ENCODE measurements around the gene PEX1. TPM values are rescaled to one million over a fixed set of nuclear protein-coding genes. Genes with fewer than 3 reads are reported as not detected.
A peak's percentile ranks its signal among the peaks of the same experiment; 100 is the strongest.

Gene PEX1
- 10 to 100 TPM; 12.9 to 19.5 (median 14.1) TPM for total RNA-seq

DNA sequence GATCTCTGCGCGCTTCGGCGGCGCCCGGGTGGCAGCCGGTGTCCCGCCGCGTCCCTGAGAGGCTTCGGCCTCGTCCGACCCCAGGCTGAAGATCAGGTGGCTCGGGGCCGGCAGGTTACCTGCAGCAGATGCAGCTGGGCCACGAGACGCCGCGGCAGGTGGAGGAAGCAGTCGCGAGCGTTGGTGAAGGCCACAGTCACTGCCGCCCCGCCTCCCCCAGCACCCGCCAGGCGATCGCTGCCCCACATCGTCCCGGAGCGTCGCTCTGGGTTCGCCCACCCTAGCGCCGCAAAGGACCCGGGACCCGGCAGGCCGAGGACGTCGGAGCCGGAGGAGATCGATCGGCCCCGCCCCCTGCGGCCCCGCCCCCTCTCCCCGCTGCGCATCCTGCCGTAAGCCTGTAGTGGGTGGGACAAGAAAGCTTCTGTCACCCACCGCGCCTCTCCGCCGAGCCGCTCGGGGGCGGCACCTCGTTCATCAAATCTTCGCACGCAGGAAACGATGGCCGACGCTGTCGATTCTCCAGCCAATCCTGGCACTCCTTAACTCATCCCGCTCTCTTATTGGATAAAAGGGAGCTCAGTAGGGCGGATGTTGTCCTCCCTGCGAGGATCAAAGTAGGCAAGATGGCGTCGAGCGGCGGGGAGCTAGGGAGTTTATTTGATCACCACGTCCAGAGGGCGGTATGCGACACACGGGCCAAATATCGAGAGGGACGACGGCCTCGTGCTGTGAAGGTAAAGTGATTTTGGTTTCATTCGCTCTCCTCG lies at the start of gene PEX1, which contains the start of gene RBM48:
Gene PEX1, minus strand, starts transcription at position 333 of the 770 bp plus-strand sequence. Its CDS starts 85 bp downstream, at position 248.
Gene RBM48, plus strand, starts transcription at position 608 of the 770 bp plus-strand sequence. Its CDS starts 19 bp downstream, at position 627.
- no peaks in the 10 kb centered on the region for H3K9me3 ChIP-seq
- H3K4me3 ChIP-seq: peak within 1 kb of the TSS; percentile 87 to 98 (median 92)
- whole genome bisulfite sequencing: under 1% methylated on average over 33 of the region's 79 CpGs
- no peaks in the 10 kb centered on the region for H3K27me3 ChIP-seq
- H3K27ac ChIP-seq (replicated peaks in 1 of 4): peak within 1 kb of the TSS; percentile 88 to 93 (median 90)
- no peak for TF ChIP-seq POLR2A (IDR thresholded peaks at IDR 0.05; ENCODE audit: low read depth)
- TF ChIP-seq, protein P1, sequence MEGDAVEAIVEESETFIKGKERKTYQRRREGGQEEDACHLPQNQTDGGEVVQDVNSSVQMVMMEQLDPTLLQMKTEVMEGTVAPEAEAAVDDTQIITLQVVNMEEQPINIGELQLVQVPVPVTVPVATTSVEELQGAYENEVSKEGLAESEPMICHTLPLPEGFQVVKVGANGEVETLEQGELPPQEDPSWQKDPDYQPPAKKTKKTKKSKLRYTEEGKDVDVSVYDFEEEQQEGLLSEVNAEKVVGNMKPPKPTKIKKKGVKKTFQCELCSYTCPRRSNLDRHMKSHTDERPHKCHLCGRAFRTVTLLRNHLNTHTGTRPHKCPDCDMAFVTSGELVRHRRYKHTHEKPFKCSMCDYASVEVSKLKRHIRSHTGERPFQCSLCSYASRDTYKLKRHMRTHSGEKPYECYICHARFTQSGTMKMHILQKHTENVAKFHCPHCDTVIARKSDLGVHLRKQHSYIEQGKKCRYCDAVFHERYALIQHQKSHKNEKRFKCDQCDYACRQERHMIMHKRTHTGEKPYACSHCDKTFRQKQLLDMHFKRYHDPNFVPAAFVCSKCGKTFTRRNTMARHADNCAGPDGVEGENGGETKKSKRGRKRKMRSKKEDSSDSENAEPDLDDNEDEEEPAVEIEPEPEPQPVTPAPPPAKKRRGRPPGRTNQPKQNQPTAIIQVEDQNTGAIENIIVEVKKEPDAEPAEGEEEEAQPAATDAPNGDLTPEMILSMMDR (IDR thresholded peaks at IDR 0.05): peak; percentile 39 to 69 (median 67)
- TF ChIP-seq POLR2AphosphoS5 (IDR thresholded peaks at IDR 0.05): peak; percentile 84 to 89
- TF ChIP-seq EP300 (IDR thresholded peaks at IDR 0.05): no peak
- peaks cover 13 to 38% (median 22%) of the 10 kb centered on the region in 4 donors for H3K36me3 ChIP-seq
- intact Hi-C loops (cut with DNase I): no loop called here
- DNase-seq (ENCODE audit: extremely low spot score): peak; percentile 99
- peaks cover 21 to 33% (median 32%) of the 10 kb centered on the region in 4 donors for H3K4me1 ChIP-seq

GRCh38 chr7:92576296-92576695 lies 48.0 kb upstream of the PEX1 start:
- peaks cover 66 to 95% (median 82%) of the 10 kb centered on the region in 4 donors for H3K36me3 ChIP-seq

GRCh38 chr7:92569137-92569536 lies 40.8 kb upstream of the PEX1 start:
- Histone ChIP-seq H3K4me1 (no peaks in the 10 kb centered on the region), H3K4me3 (no peak overlapping the region), H3K27ac (replicated peaks in 1 of 4) (no peak overlapping the region), H3K36me3 (peaks cover 39 to 95% (median 74%) of the 10 kb centered on the region in 4 donors), H3K9me3 (no peaks in the 10 kb centered on the region), H3K27me3 (no peaks in the 10 kb centered on the region)
- 89% methylated on average over 4 of the region's 4 CpGs for WGBS
- intact Hi-C loops (cut with DNase I): no loop called here
- no peak for DNase-seq (ENCODE audit: extremely low spot score)
- TF ChIP-seq, protein P1 (IDR thresholded peaks at IDR 0.05): no peak
- TF ChIP-seq POLR2A (IDR thresholded peaks at IDR 0.05; ENCODE audit: low read depth) (no peak), POLR2AphosphoS5 (IDR thresholded peaks at IDR 0.05) (no peak), EP300 (IDR thresholded peaks at IDR 0.05) (no peak)

More at GRCh38 chr7:92576296-92576695, 48.0 kb upstream of the PEX1 start:
- DNase-seq (ENCODE audit: extremely low spot score): no peak
- TF ChIP-seq EP300 (IDR thresholded peaks at IDR 0.05): no peak
- Histone ChIP-seq H3K27ac (replicated peaks in 1 of 4) (no peak overlapping the region), H3K27me3 (no peaks in the 10 kb centered on the region), H3K9me3 (no peaks in the 10 kb centered on the region), H3K4me3 (no peak overlapping the region), H3K4me1 (no peaks in the 10 kb centered on the region)
- intact Hi-C loops (cut with DNase I): no loop called here
- WGBS: 80% methylated on average over 3 of the region's 3 CpGs

DNA sequence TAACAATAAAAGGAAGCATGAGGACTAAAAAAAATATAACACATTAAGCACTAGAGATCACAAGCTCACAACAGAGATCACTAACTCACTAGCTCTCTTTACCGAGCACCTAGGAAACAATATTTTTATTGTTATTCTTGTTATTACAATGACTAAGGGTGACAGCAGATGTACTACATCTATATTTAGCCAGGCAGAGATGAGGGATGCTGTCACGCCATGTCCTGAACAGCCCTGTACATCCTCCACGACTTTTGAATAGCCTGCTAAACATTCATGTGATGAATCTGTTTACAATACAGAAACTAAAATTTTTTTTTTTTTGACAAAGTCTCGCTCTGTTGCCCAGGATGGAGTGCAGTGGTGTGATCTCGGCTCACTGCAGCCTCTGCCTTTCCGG lies 39.1 kb upstream of the PEX1 start:
- H3K36me3 ChIP-seq: peaks cover 27 to 98% (median 76%) of the 10 kb centered on the region in 4 donors
- intact Hi-C loops (cut with DNase I): no loop called here
- TF ChIP-seq, protein P1 (IDR thresholded peaks at IDR 0.05): no peak
- TF ChIP-seq POLR2AphosphoS5 (IDR thresholded peaks at IDR 0.05) (no peak), POLR2A (IDR thresholded peaks at IDR 0.05; ENCODE audit: low read depth) (no peak), EP300 (IDR thresholded peaks at IDR 0.05) (no peak)

GRCh38 chr7:92563345-92563744 lies 35.0 kb upstream of the PEX1 start:
- H3K27me3 ChIP-seq: no peaks in the 10 kb centered on the region
- peaks cover 17 to 86% (median 56%) of the 10 kb centered on the region in 4 donors for H3K36me3 ChIP-seq
- H3K9me3 ChIP-seq: no peaks in the 10 kb centered on the region
- intact Hi-C loops (cut with DNase I): no loop called here
- peaks cover 0 to 9% (median 3%) of the 10 kb centered on the region in 4 donors for H3K4me1 ChIP-seq
- WGBS: 77% methylated on average over 2 of the region's 2 CpGs
- TF ChIP-seq POLR2AphosphoS5 (IDR thresholded peaks at IDR 0.05): no peak
- TF ChIP-seq, protein P1 (IDR thresholded peaks at IDR 0.05): no peak
- no peak for TF ChIP-seq POLR2A (IDR thresholded peaks at IDR 0.05; ENCODE audit: low read depth)
- no peak for TF ChIP-seq EP300 (IDR thresholded peaks at IDR 0.05)
- H3K27ac ChIP-seq (replicated peaks in 1 of 4): no peak overlapping the region
- no peak for DNase-seq (ENCODE audit: extremely low spot score)
- no peak overlapping the region for H3K4me3 ChIP-seq

More for the DNA sequence above, 39.1 kb upstream of the PEX1 start:
- H3K9me3 ChIP-seq: no peaks in the 10 kb centered on the region
- no peaks in the 10 kb centered on the region for H3K27me3 ChIP-seq
- no peaks in the 10 kb centered on the region for H3K4me1 ChIP-seq
- WGBS: 86% methylated on average over 6 of the region's 6 CpGs
- DNase-seq (ENCODE audit: extremely low spot score): no peak
- H3K4me3 ChIP-seq: no peak overlapping the region
- no peak overlapping the region for H3K27ac ChIP-seq (replicated peaks in 1 of 4)
